Heart right ventricle (tissue), 16 donors: ENCODE data around the gene DHRS11. TPM values are rescaled to one million over a fixed set of nuclear protein-coding genes. Genes with fewer than 3 reads are reported as not detected.

Experiments
- ATAC-seq, 8 donors: fragments of 200-7000 bp; cut with Tn5 transposase; one replicate each; pipeline ENCODE4 v1.9.1; 2020; ENCODE audit warnings: mild to moderate bottlenecking in 8 of 8, moderate library complexity in 8 of 8, moderate number of reproducible peaks in 1 of 8
- DNase-seq, 2 donors: peaks; one replicate each; pipeline ENCODE4 v3.0.0-alpha.2; 2020
- H3K27ac ChIP-seq, 10 donors: fragments of 200-600 bp; sonication (generic) in 2 of 10; one replicate each; pipeline versions ENCODE4 v1.5.0 to v1.8.0; 2020 to 2022; ENCODE audit warnings: mild to moderate bottlenecking in 3 of 10
- H3K27me3 ChIP-seq, 7 donors: fragments of 200-600 bp; one replicate each; pipeline ENCODE4 v1.8.0; 2021 to 2022; ENCODE audit warnings: mild to moderate bottlenecking in 2 of 7
- H3K36me3 ChIP-seq, 9 donors: fragments of 200-600 bp; sonication (generic) in 1 of 9; one replicate each; pipeline versions ENCODE4 v1.5.0 to v1.8.0; 2020 to 2022; ENCODE audit warnings: mild to moderate bottlenecking in 2 of 9
- H3K4me1 ChIP-seq, 9 donors: fragments of 200-600 bp; sonication (generic) in 1 of 9; one replicate each; pipeline versions ENCODE4 v1.5.0 to v1.8.0; 2020 to 2022; ENCODE audit warnings: mild to moderate bottlenecking in 4 of 9
- H3K4me3 ChIP-seq, 10 donors: fragments of 200-600 bp; sonication (generic) in 2 of 10; one replicate each; pipeline versions ENCODE4 v1.5.0 to v1.8.0; 2020 to 2022; ENCODE audit warnings: mild to moderate bottlenecking in 7 of 10, moderate library complexity in 2 of 10
- H3K9me3 ChIP-seq, 11 donors: fragments of 200-600 bp in 10 of 11; sonication (generic) in 2 of 11; one replicate each; pipeline versions ENCODE4 v1.5.0 to v1.8.0; 2013 to 2022; ENCODE audit warnings: mild to moderate bottlenecking in 2 of 11, control low read depth in 1 of 11, moderate library complexity in 1 of 11
- CTCF ChIP-seq, 9 donors: fragments of 200-600 bp; sonication (generic) in 2 of 9; IDR thresholded peaks; one replicate each; pipeline versions ENCODE4 v1.5.0 to v1.8.0; 2021 to 2022; ENCODE audit warnings: antibody characterized with exemption in 9 of 9, mild to moderate bottlenecking in 5 of 9, moderate library complexity in 1 of 9
- WGBS, 2 donors: extraction: QIAGEN DNeasy Blood & Tissue Kit; methylation state at CpG; one replicate each; pipeline ENCODE4 v1.1.7; 2013; ENCODE audit warnings: inconsistent platforms in 1 of 2; 5-methylcytosine and 5-hydroxymethylcytosine counted together
- intact Hi-C, 10 donors: fragments of 100-400 bp; cut with DNase I; formaldehyde crosslinking; loops; one replicate each; pipeline versions ENCODE4 v1.11.1 to v1.14.2; 2022
- polyA plus RNA-seq, 2 donors: library from polyadenylated mRNA; stranded (reverse); fragments of 200-250 nt; gene quantifications; one replicate each; pipeline ENCODE4 v1.2.3, GENCODE V29; 2013
- total RNA-seq, 10 donors: library from RNA; stranded (reverse); fragmentation: NEBNext Ultra II Directional in 3 of 10; extraction: Animal tissue kit (Norgen Biotek cat#: 25700) in 3 of 10; gene quantifications; one replicate each; pipeline versions ENCODE4 v1.2.1 to v1.2.4, GENCODE V29; 2021 to 2023
- donor health status: Arrhythmogenic right ventricular cardiomyopathy.
- donor health status: ischemic (EF 13 %, LVEDD 7.1; RV severe dilation, severe dysfunction).
- donor health status: healthy with polysubstance abuse.
- donor health status: DM: no; HTN: yes; CAD: no.
- donor health status: DM: no; HTN: no; CAD: no.
- donor health status: ischemic (EF 25% LVEDD 6.9; RV normal size, moderate dysfunction).
- donor health status: ischemic (EF 25% LVEDD 5.7; RV mildly dilated, moderate dysfunction).
- donor health status: healthy.
- donor health status: DM: yes; HTN: yes; CAD: no.
- donor health status: Ischemic cardiomyopathy.
- donor health status: ischemic (EF 35%, LVEDD 5.7; RV mildly dilated, moderate dysfunction).
- donor health status: nonischemic (EF 11% LVEDD 7.7; RV severe dilation, severe dysfunction).
- donor health status: DM: yes; HTN: yes; CAD: no.
- donor health status: PGD.
- donor health status: ischemic (EF 29% LVEDD 5.4; RV normal size, mild dysfunction).
- donor health status: nonischemic (EF 23%, LVEDD 6.1; RV moderate dilation, normal function).

Gene DHRS11
- total and polyA plus RNA-seq, 12 donors, result 11.0 to 24.7 (median 18.9) TPM

GRCh38 chr17:36641877-36642845 is 50.5 kb downstream of the DHRS11 start:
- peaks cover 5 to 20% (median 13%) of the 10 kb centered on the region in 9 donors for H3K4me1 ChIP-seq
- DNase-seq, result no peak
- no peak for ATAC-seq
- H3K9me3 ChIP-seq, result no peaks in the 10 kb centered on the region
- 4 to 5% methylated on average over 61 to 64 of the region's 64 CpGs for WGBS, 2 donors
- intact Hi-C loops, result loop anchor here in 1 of 10 donors (5.0 kb wide), 1 partner anchor 1740 kb away; no protein-coding TSS in a partner anchor
- H3K27ac ChIP-seq, result no peak overlapping the region
- H3K27me3 ChIP-seq, result peaks cover 0 to 99% (median 98%) of the 10 kb centered on the region in 7 donors
- no peaks in the 10 kb centered on the region for H3K36me3 ChIP-seq
- peak overlapping the region in 9 of 10 donors; percentile 23 to 51 (median 44) for H3K4me3 ChIP-seq
- no peak for TF ChIP-seq CTCF (IDR thresholded peaks at IDR 0.05)

- TF ChIP-seq CTCF (IDR thresholded peaks at IDR 0.05), result no peak
- WGBS, 2 donors, result 72 to 74% methylated on average over 3 of the region's 3 CpGs
- Histone ChIP-seq H3K9me3 (no peaks in the 10 kb centered on the region), H3K27me3 (peaks cover 0 to 100% (median 96%) of the 10 kb centered on the region in 7 donors), H3K4me3 (no peak overlapping the region), H3K4me1 (peaks cover 5 to 20% (median 13%) of the 10 kb centered on the region in 9 donors), H3K36me3 (no peaks in the 10 kb centered on the region), H3K27ac (no peak overlapping the region)
- intact Hi-C loops, result loop anchor here in 1 of 10 donors (5.0 kb wide), 1 partner anchor 1741 kb away; no protein-coding TSS in a partner anchor
- DNase-seq (no peak), ATAC-seq (no peak)
Observed at GRCh38 chr17:36643086-36643685, 51.5 kb downstream of the DHRS11 start.

- no peak overlapping the region for H3K27ac ChIP-seq
- H3K27me3 ChIP-seq, result peaks cover 0 to 94% (median 78%) of the 10 kb centered on the region in 7 donors
- 32 to 54% methylated on average over 3 of the region's 3 CpGs for WGBS, 2 donors
- H3K4me3 ChIP-seq, result no peak overlapping the region
- no peak for ATAC-seq
- intact Hi-C loops, result no loop called here
- H3K4me1 ChIP-seq, result peaks cover 5 to 20% (median 13%) of the 10 kb centered on the region in 9 donors
- H3K9me3 ChIP-seq, result no peaks in the 10 kb centered on the region
- H3K36me3 ChIP-seq, result no peaks in the 10 kb centered on the region
- no peak for TF ChIP-seq CTCF (IDR thresholded peaks at IDR 0.05)
- DNase-seq, result no peak
Observed at GRCh38 chr17:36645422-36645821, 53.7 kb downstream of the DHRS11 start.

- H3K27ac ChIP-seq, result no peak overlapping the region
- TF ChIP-seq CTCF (IDR thresholded peaks at IDR 0.05), result no peak
- 19 to 20% methylated on average over 4 of the region's 4 CpGs for WGBS, 2 donors
- intact Hi-C loops, result no loop called here
- no peaks in the 10 kb centered on the region for H3K9me3 ChIP-seq
- H3K4me3 ChIP-seq, result no peak overlapping the region
- ATAC-seq (no peak), DNase-seq (no peak)
- peaks cover 0 to 4% (median 0%) of the 10 kb centered on the region in 9 donors for H3K4me1 ChIP-seq
- no peaks in the 10 kb centered on the region for H3K36me3 ChIP-seq
- H3K27me3 ChIP-seq, result peaks cover 0 to 92% (median 75%) of the 10 kb centered on the region in 7 donors
Observed at GRCh38 chr17:36647636-36648035, 56.0 kb downstream of the DHRS11 start.
